ENCODE results near the gene ANKMY1. TPM values are rescaled to one million over a fixed set of nuclear protein-coding genes. Genes with fewer than 3 reads are reported as not detected.

Gene ANKMY1
- total and polyA plus RNA-seq, 2 of the 13 experiments (the other 11 are each of a cell fraction or from before 2014, with no cell fraction given), result 11.7 to 18.8 TPM

DNA sequence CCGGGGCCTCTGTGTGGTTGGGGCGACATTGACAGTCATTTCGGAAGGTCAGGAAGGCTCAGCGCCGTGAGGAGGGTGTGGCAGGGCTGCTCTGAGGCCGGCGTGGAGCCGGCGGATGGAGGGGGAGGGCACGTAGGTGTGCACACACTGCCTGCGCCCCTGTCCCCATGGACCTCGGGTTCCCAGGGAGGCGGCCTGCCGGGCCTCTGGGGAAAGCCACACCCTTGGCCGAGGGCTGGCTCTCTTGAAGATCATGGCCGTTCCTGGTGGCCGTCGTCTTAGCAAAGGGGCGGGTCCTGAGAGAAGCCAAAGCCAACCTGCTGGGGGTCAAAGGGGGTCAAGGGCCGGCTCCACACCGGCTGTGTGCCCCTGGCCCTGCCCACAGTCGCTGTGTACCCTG is 110.5 kb downstream of the ANKMY1 start:
- Histone ChIP-seq H3K4me1 (ENCODE audit: insufficient read depth, low read length) (peaks cover 13% of the 10 kb centered on the region; the same call in 1 of the 2 replicates), H3K36me3 (replicated peaks in 1 of 2; ENCODE audit: control insufficient read depth in 1 of 2, insufficient read depth in 2 of 2, low read length in 2 of 2) (no peaks in the 10 kb centered on the region), H3K27ac (ENCODE audit: extremely low read length, insufficient read depth, low read length) (no peak overlapping the region), H3K27me3 (ENCODE audit: control insufficient read depth in 1 of 2, insufficient read depth in 2 of 2, low read length in 2 of 2) (peaks cover 23 to 55% of the 10 kb centered on the region in 2 experiments; a peak in 4 of 5 replicates), H3K79me2 (ENCODE audit: insufficient read depth, low read length) (no peaks in the 10 kb centered on the region), H3K4me2 (ENCODE audit: low read depth, low read length) (no peak overlapping the region), H4K20me1 (ENCODE audit: insufficient read depth, low read length) (peaks cover 6% of the 10 kb centered on the region; the same call in 1 of the 2 replicates), H3K9ac (ENCODE audit: insufficient read depth, low read depth, low read length) (no peak overlapping the region), H3K9me3 (ENCODE audit: low read length) (no peaks in the 10 kb centered on the region), H2AFZ (ENCODE audit: low read length) (no peak overlapping the region), H3K4me3 (replicated peaks in 1 of 3; ENCODE audit: insufficient read depth in 1 of 3, low read depth in 2 of 3, low read length in 3 of 3) (no peak overlapping the region)
- 0% methylated on average over 4 of the region's 22 CpGs for WGBS (ENCODE audit: low lambda C conversion rate)
- DNase-seq (ENCODE audit: low spot score), result no peak
- no peak for FAIRE-seq
- intact Hi-C loops (cut with micrococcal nuclease; ENCODE audit: unreplicated experiment) (no loop called here), in situ Hi-C loops (cut with HindIII; ENCODE audit: extremely low pct_ligation_motif_present, low pct_unique_long_range_greater_than_20kb) (no loop called here)
- ChIA-PET CTCF (ENCODE audit: low intra/inter-chr PET ratio, low total read pairs) (no interaction called here), POLR2A (no interaction called here)
- ATAC-seq, result no peak
- TF ChIP-seq ZNF484 (CRISPR knock-in tag; IDR thresholded peaks at IDR 0.05; ENCODE audit: borderline replicate concordance, low read depth), result no peak
- TF ChIP-seq GABPB1 (CRISPR knock-in tag; IDR thresholded peaks at IDR 0.05), result 0 out of 2 replicates have a peak, but pooled peaks have one; percentile 14
- no peak for TF ChIP-seq IRX3 (CRISPR knock-in tag; IDR thresholded peaks at IDR 0.05; ENCODE audit: borderline replicate concordance, low read depth)
- no peak for TF ChIP-seq ZNF749 (CRISPR knock-in tag; IDR thresholded peaks at IDR 0.05; ENCODE audit: borderline replicate concordance)
- no TSS peak for BruUV-seq (replicated peaks)

DNA sequence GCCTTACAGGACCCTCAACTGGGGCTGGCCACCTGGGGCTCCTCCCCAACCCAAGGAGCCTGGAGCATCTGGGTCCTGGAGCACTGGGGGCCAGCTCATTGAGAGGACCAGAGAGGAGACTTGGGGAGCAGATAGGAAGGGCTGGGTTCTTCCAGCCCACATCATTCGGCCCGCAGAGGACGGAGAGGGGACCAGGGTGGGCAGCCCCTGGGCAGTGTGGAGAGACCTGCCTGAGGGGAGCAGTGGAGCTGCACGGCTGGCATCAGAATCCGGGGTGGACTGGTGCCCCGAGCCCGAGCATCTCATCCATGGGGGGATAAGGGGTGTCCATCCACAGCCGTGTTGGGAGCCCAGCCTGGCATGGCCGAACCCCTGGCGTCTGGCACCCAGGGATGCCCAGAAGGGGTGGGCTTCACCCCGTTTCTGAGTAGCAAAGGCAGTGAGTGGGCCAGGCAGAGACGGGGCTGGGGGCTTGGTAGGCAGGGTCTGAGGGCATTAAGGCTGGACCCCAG is 111.1 kb downstream of the ANKMY1 start:
- ChIA-PET CTCF (ENCODE audit: low intra/inter-chr PET ratio, low total read pairs) (no interaction called here), POLR2A (no interaction called here)
- FAIRE-seq, result no peak
- H3K79me2 ChIP-seq (ENCODE audit: insufficient read depth, low read length), result no peaks in the 10 kb centered on the region
- H3K27me3 ChIP-seq (ENCODE audit: control insufficient read depth in 1 of 2, insufficient read depth in 2 of 2, low read length in 2 of 2), result peaks cover 21 to 49% of the 10 kb centered on the region in 2 experiments; a peak in 4 of 5 replicates
- H3K4me1 ChIP-seq (ENCODE audit: insufficient read depth, low read length), result 0 out of 2 replicates have a peak, but pooled peaks cover 8% of the 10 kb centered on the region
- WGBS (ENCODE audit: low lambda C conversion rate), result 60% methylated on average over 2 of the region's 12 CpGs
- H3K4me2 ChIP-seq (ENCODE audit: low read depth, low read length), result no peak overlapping the region
- H2AFZ ChIP-seq (ENCODE audit: low read length), result no peak overlapping the region
- H4K20me1 ChIP-seq (ENCODE audit: insufficient read depth, low read length), result peaks cover 6% of the 10 kb centered on the region; the same call in 1 of the 2 replicates
- no peak for ATAC-seq
- intact Hi-C loops (cut with micrococcal nuclease; ENCODE audit: unreplicated experiment) (no loop called here), in situ Hi-C loops (cut with HindIII; ENCODE audit: extremely low pct_ligation_motif_present, low pct_unique_long_range_greater_than_20kb) (no loop called here)
- no peaks in the 10 kb centered on the region for H3K9me3 ChIP-seq (ENCODE audit: low read length)
- no peak overlapping the region for H3K9ac ChIP-seq (ENCODE audit: insufficient read depth, low read depth, low read length)
- TF ChIP-seq MTA3 (CRISPR knock-in tag; IDR thresholded peaks at IDR 0.05) (no peak), NBN (conservative IDR thresholded peaks at IDR 0.05) (no peak), NFRKB (IDR thresholded peaks at IDR 0.05) (no peak), ZNF746 (CRISPR knock-in tag; IDR thresholded peaks at IDR 0.05) (no peak), SOX13 (IDR thresholded peaks at IDR 0.05) (no peak), SOX13 (CRISPR knock-in tag; conservative IDR thresholded peaks at IDR 0.05 in 1 of 2, IDR thresholded peaks at IDR 0.05 in 1 of 2) (no peak), TAF1 (CRISPR knock-in tag; IDR thresholded peaks at IDR 0.05) (no peak), XBP1 (CRISPR knock-in tag; IDR thresholded peaks at IDR 0.05) (no peak), HOXA3 (CRISPR knock-in tag; IDR thresholded peaks at IDR 0.05) (no peak), JUND (CRISPR knock-in tag; IDR thresholded peaks at IDR 0.05) (no peak), PHF5A (CRISPR knock-in tag; IDR thresholded peaks at IDR 0.05; ENCODE audit: low read depth, unreplicated experiment) (no peak)
- TF ChIP-seq, protein P1, sequence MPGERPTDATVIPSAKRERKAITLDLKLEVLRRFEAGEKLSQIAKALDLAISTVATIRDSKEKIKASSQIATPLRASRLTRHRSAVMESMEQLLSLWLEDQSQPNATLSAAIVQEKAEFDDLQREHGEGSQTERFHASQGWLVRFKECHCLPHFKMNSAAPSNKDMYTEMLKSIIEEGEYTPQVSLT (CRISPR knock-in tag; IDR thresholded peaks at IDR 0.05; ENCODE audit: borderline replicate concordance, low read depth), result no peak
- TF ChIP-seq, protein P2, sequence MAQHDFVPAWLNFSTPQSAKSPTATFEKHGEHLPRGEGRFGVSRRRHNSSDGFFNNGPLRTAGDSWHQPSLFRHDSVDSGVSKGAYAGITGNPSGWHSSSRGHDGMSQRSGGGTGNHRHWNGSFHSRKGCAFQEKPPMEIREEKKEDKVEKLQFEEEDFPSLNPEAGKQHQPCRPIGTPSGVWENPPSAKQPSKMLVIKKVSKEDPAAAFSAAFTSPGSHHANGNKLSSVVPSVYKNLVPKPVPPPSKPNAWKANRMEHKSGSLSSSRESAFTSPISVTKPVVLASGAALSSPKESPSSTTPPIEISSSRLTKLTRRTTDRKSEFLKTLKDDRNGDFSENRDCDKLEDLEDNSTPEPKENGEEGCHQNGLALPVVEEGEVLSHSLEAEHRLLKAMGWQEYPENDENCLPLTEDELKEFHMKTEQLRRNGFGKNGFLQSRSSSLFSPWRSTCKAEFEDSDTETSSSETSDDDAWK (CRISPR knock-in tag; IDR thresholded peaks at IDR 0.05), result no peak
- no peak overlapping the region for H3K27ac ChIP-seq (ENCODE audit: extremely low read length, insufficient read depth, low read length)
- no peak for DNase-seq (ENCODE audit: low spot score)
- BruUV-seq (replicated peaks), result no TSS peak
- H3K4me3 ChIP-seq (replicated peaks in 1 of 3; ENCODE audit: insufficient read depth in 1 of 3, low read depth in 2 of 3, low read length in 3 of 3), result no peak overlapping the region
- H3K36me3 ChIP-seq (replicated peaks in 1 of 2; ENCODE audit: control insufficient read depth in 1 of 2, insufficient read depth in 2 of 2, low read length in 2 of 2), result no peaks in the 10 kb centered on the region

Data from HepG2 (cell line).